HL-60/S4 (cell line): ENCODE measurements around the gene TMEM260.
"Not testable (repeated sequence)": the region's sequence is repeated elsewhere in the genome, so short reads cannot be mapped to it uniquely, and the experiment has no call there.

Experiments
- in situ Hi-C: fragments of 300-500 bp; cut with MboI; formaldehyde crosslinking; loops from 2 replicates; pipeline ENCODE4 v1.14.3; 2022; ENCODE audit warnings: low sequenced_read_pairs

The TMEM260 gene

DNA sequence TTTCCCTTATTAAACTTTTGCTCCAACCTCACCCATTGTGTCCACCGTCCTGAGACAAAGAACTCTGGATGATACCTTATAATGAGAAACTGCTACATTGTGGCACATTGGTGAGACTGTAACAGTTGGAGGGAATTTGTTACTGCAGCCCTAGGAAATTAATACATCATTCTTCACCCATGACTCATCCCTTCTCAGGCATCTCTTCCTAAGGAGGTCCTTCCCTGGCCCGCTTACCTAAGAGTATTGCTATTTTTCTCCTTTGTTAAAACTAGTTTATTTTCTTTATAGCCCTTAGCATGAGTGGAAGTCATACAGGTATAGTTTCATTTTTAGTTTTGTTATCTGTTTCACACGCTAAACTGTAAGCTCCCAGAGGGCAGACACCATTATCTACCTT lies 87.1 kb downstream of the TMEM260 start:
- in situ Hi-C loops: no loop called here

DNA sequence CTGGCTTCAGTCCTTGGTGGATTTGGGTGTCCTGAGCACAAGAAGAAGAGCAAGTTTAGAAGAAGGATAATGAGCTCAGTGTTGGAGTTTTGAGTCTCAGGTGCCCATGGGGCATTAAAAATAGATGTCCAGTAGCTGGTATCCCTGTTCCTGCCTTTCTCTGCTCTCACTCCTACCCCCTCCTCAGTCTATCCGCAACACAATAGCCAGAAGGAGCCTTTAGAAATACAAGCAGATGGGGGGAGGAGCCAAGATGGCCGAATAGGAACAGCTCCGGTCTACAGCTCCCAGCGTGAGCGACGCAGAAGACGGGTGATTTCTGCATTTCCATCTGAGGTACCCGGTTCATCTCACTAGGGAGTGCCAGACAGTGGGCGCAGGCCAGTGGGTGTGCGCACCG lies 87.7 kb downstream of the TMEM260 start:
- in situ Hi-C loops: not testable (repeated sequence)

DNA sequence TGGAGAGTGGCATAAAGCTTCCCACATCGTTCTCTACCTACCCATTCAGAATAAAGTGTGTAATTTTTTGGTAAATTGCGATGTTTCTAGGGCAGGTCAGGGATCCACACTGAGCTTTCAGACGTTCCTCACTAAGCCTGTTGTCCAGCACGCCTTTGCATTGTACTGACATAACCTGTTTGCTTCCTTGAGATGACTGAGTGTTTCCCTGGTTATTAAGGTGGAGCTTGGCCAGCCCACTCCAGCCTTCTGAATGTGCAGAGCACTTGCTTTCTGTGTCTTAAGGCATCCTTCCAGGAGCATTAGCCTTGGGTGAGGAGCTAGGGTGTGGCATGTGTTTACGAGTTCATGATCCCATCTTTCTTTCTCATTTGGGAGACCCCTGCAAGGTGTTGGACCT lies 96.4 kb downstream of the TMEM260 start:
- in situ Hi-C loops: no loop called here

DNA sequence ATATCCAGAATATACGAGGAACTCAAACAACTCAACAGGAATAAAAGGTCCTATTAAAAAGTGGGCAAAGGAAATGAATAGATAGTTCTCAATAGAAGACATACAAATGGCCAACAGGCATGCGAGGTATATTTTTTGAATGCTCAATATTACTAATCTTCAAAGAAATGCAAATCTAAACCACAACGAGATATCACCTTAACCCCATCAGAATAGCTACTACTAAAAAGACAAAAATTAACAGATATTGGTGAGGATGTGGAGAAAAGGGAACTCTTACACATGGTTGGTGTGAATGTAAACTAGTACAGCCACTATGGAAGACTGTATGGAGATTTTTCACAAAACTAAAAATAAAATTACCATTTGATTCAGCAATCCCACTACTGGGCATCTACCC lies 99.2 kb downstream of the TMEM260 start:
- in situ Hi-C loops: no loop called here

DNA sequence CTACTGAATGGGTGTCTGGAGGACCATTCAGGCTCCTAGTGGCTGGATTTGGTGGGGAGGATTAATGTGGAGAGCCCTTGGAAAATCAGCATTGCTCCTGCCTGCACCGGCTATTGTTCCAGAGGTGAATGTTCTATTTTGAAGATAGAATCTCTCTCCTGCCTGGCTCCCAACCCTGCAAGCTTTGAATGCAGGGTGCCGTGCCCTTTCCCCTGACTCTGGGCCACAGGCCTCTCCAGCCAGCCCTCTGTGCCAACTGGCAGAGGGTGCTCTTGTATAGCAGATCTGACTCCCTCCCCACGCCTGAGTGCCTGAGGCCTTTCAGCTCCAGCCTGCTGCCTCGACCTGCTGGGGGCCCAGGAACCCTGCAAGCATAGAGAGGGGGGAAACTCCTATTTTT lies 106.8 kb downstream of the TMEM260 start:
- in situ Hi-C loops: no loop called here

DNA sequence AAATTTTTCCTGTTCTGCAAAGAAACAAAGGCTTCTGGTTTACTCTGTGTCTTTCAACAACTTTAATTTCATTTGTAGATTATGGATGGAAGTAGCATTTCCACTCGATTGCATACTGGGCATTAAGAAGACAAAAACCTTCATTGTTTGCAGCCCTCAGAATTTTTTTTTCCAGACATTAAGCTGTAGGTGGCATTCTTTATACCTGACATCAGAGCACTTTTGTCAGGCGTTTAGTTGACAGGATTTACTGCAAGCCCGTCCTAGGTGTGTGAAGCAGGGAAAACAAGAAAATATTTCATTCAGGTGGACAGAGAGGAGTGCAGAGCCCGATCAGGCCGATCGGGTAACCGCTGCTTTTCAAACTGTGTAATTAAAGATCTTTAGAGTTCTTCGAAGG lies 107.5 kb downstream of the TMEM260 start:
- in situ Hi-C loops: no loop called here

DNA sequence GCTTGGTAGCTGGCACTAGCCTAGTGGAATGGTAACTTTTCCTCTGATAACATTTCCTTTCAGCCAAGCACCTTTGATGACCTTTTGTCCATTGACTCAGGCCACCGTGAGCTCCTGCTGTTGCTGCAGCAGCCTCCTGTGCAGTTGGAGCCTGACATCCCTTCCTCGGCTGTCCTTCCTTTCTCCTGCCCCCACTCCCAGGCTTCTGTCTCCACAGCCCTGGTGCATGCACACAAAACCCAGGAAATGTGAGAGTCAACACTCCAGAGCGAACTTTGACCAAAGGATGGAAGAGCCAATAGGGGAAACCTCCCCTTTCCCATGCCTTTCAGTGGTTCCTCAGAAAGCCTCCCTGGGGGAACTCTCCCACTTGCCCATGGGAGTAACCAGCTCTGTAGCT lies 115.0 kb downstream of the TMEM260 start:
- in situ Hi-C loops: no loop called here

DNA sequence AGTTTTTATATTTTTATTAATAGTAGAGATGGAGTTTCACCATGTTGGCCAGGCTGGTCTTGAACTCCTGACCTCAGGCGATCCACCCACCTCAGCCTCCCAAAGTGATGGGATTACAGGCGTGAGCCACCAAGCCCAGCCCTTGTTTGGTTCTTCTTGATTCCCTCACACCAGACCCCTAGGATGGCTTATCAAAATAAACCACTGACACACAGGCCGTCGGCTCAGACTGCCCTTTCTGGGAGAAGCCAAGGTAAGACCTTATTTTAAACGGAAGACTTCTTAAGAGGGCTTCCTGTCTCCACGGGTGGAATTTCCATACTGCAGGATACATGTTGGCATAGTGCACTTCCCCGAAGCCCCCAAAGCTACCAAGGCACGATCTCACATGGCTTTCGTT lies 115.6 kb downstream of the TMEM260 start:
- in situ Hi-C loops: not testable (repeated sequence)
